Bone marrow (tissue), 2 donors: Measurements from ENCODE around the gene SLC35A2.
"Not testable (repeated sequence)": the region's sequence is repeated elsewhere in the genome, so short reads cannot be mapped to it uniquely, and the experiment has no call there.

Experiments
- DNase-seq, 2 donors: peaks; one replicate each; lab custom pipeline; 2025; lab: John Stamatoyannopoulos, UW

Gene SLC35A2

DNA sequence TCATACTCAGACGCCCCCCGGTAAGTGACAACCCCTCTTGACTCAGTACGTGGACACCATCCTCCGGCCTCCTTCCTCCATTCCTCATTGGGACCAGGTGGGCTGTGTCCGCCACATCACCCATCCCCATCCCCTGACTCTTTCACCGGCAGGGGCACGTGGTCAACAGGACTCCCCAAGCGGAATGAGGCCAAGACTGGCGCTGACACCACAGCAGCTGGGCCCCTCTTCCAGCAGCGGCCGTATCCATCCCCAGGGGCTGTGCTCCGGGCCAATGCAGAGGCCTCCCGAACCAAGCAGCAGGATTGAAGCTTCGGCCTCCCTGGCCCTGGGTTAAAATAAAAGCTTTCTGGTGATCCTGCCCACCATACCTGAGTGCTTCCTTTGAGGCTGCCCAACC lies 8.7 kb downstream of the SLC35A2 start:
- no peak for DNase-seq

- no peak for DNase-seq
Measured at GRCh38 chrX:48902135-48902534, 9.3 kb downstream of the SLC35A2 start.

- no peak for DNase-seq
Measured at GRCh38 chrX:48901069-48901468, 10.4 kb downstream of the SLC35A2 start.

DNA sequence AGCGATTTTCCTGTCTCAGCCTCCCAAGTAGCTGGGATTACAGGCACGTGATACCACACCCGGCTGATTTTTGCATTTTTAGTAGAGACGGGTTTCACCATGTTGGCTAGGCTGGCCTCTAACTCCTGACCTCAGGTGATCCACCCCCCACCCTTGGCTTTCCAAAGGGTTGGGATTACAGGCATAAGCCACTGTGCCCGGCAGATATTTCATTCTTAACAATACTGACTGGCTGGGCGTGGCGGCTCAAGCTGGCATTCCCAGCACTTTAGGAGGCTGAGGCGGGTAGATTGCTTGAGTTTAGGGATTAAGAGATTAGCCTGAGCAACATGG lies 12.4 kb downstream of the SLC35A2 start:
- no peak for DNase-seq

- DNase-seq = peak; percentile 67 to 76
Measured at GRCh38 chrX:48897625-48898306, 13.7 kb downstream of the SLC35A2 start, which contains the start of the genes PQBP1 and TIMM17B. Gene PQBP1 (plus strand): TSS chrX:48897930. CDS start chrX:48898510, 580 bp downstream. Gene TIMM17B (minus strand): TSS chrX:48897768. CDS start chrX:48897749, 19 bp downstream.

- DNase-seq = peak; percentile 10 to 43
Measured at GRCh38 chrX:48897157-48897624, 14.3 kb downstream of the SLC35A2 start.

DNA sequence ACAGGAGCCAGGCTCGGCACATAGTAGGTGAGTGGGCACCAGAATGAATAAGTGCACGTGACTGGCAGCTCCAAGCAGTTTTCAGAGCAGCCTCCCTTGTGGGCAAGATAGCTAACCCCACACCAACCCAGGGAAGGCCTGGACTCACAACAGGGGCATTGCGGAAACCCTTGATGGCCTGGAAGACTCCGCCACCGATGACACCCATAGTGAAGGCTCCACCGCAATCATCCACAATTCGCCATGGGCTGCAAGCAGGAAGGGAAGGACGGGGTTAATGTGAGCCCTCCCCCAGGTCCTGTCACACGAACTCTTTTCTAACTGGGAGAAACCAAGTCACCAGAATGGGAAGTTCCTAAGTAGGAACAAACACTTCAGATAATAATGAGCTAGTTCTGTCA lies 14.8 kb downstream of the SLC35A2 start:
- DNase-seq = no peak

GRCh38 chrX:48894891-48895290 lies 16.6 kb downstream of the SLC35A2 start:
- DNase-seq = no peak

GRCh38 chrX:48893556-48894348 lies 17.7 kb downstream of the SLC35A2 start:
- DNase-seq = no peak

- no peak for DNase-seq
Measured at GRCh38 chrX:48892896-48893295, 18.6 kb downstream of the SLC35A2 start.

DNA sequence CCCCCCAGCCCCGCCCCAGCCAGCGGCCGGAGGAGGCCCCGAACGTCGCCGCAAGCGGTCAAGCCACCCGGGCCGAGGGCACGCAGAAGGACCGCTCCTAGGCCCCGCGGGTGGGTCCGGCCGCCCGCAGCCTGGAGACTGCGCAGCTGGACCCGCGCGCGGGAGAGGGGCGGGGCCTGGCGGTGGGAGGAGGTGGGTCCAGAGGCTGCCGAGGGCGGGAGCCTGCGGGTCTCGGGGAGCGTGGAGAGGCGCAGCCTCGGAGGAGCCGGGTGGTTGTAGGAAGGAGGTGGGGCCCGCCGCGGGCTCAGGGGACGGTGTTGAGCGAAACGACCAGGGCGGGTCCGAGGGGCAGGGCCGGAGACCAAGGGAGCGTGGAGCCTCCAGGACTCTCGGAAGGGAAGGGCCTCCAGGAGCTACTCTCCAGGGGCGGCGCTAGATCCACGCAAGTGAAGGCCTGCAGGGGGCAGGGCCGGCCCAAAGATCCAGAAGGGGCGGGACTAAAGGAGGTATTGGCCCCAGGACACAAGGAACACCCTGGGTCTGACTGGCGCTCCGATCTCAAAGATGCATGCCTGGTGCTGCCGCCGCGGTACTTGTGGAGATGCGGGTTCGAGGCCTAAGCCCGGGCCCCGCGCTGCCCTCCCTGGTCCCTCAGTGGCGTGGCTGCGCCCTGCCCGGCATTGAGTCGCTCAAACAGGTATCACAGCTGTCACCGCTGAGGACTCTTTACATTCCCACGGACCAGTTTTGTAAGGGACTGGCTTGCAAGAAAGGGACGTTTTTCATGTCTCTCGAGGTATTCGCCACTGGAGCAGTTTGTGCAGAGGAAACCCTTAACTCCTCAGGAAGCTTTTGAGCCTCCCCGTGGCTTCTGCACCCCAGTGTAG lies 19.8 kb downstream of the SLC35A2 start:
- peak; percentile 41 to 69 for DNase-seq

- no peak for DNase-seq
Measured at GRCh38 chrX:48890934-48891401, 20.5 kb downstream of the SLC35A2 start.

DNA sequence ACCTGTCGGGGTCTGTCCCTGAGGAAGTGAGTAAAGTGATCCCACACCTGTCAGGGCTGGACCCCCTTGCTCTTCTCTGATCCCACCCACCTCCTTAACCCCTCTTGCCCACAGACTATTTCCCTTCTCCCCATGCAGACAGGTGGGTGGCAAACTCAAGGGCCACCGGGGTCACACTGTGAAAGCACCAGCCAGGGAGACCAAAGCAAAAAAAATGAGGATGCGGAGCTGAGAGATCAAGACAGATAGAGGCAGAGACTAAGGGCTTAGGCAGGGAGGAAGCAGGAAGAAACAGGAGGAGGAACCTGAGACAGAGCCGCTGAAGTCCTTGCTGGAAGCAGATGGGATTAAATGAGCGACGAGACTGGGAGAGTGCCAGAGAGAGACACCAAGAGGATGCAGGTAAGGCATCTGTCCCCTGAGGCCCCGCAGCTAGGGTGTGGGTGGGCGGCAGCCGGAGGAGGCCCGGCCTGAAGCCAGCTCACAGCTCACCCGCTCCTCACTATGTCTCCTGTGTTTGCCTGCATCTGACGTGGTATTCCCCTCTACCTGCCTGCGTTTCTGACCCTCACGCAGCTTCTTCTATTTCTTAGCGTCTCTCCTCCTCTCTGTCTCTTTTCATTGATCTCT lies 21.0 kb downstream of the SLC35A2 start:
- DNase-seq = no peak

DNA sequence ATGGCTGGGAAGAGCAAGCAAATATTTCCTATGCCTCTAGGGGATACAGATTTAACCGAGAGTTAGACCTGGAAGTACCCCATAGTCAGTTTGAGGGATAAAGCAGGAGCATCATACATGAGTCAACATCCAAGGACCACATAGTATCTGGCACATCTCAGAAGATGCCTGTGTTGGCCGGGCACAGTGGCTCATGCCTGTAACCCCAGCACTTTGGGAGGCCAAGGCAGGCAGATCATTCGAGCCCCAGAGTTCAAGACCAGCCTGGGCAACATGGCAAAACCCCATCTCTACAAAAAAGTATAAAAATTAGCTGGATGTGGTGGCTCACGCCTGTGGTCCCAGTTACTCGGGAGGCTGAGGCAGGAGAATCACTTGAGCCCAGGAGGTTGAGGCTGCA lies 24.9 kb downstream of the SLC35A2 start:
- DNase-seq = not testable (repeated sequence)

DNA sequence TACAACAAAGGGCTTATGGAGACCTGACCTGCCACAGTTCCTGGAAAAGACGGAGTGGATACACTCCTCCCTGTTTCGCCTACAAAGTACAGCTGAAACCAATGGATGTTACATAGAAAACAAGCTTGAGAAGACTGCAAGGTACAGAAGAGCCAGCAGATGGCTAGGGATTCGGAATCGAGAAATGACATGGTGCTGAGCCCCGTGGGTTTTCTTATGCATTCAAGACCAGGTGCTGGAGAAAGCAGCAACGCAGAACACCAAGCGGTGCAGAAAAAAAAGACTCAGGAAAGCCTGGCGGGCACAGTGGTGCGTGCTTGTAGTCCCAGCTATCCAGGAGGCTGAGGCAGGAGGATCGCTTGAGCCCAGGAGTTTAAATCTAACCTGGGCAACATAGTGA lies 27.7 kb downstream of the SLC35A2 start:
- DNase-seq = no peak

DNA sequence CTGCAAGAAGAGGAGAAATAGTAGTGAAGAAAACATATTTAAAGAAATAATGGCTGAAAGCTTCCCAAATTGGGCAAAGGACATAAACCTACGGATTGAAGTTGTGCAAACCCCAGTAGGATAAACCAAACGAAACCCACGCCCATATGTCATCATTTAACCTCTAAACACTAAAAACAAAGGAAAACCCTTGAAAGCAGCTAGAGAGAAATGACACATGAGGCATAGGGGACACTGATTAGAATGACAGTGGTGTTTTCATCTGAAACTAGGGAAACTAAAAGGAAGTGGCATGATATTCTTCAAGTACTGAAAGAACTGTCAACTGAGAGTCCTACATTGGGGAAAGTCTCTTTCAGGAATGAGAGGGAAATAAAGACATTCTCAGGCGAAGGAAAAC lies 34.5 kb downstream of the SLC35A2 start:
- DNase-seq = not testable (repeated sequence)

- not testable (repeated sequence) for DNase-seq
Measured at GRCh38 chrX:48872017-48872416, 39.4 kb downstream of the SLC35A2 start.

GRCh38 chrX:48864210-48864609 lies 47.2 kb downstream of the SLC35A2 start:
- no peak for DNase-seq

- DNase-seq = no peak
Measured at GRCh38 chrX:48854898-48855297, 56.5 kb downstream of the SLC35A2 start.

- not testable (repeated sequence) for DNase-seq
Measured at GRCh38 chrX:48854121-48854804, 57.2 kb downstream of the SLC35A2 start.

- not testable (repeated sequence) for DNase-seq
Measured at GRCh38 chrX:48853494-48853893, 58.0 kb downstream of the SLC35A2 start.
